HG03097 (cell line): ENCODE results near the gene CACNA1D.

ENCODE experiments used
- ATAC-seq: cut with Tn5 transposase; IDR thresholded peaks from one replicate; pipeline ENCODE4 v1.9.1; 2021; ENCODE audit not compliant: unreplicated experiment, low FRiP score

CACNA1D gene

GRCh38 chr3:53707222-53707621, 212.8 kb downstream of the CACNA1D start:
- no peak for ATAC-seq

GRCh38 chr3:53708001-53708621, 213.7 kb downstream of the CACNA1D start:
- no peak for ATAC-seq

- ATAC-seq = no peak
These were observed 214.8 kb downstream of the CACNA1D start for GRCh38 chr3:53709256-53709655.

GRCh38 chr3:53709860-53710674, 215.7 kb downstream of the CACNA1D start:
- ATAC-seq = no peak

GRCh38 chr3:53711387-53711786, 217.0 kb downstream of the CACNA1D start:
- ATAC-seq = no peak

GRCh38 chr3:53712817-53713388, 218.5 kb downstream of the CACNA1D start:
- ATAC-seq = no peak

GRCh38 chr3:53713626-53714025, 219.2 kb downstream of the CACNA1D start:
- no peak for ATAC-seq

GRCh38 chr3:53715815-53716483, 221.5 kb downstream of the CACNA1D start:
- no peak for ATAC-seq

GRCh38 chr3:53716998-53717397, 222.6 kb downstream of the CACNA1D start:
- ATAC-seq = no peak

GRCh38 chr3:53718462-53718861, 224.1 kb downstream of the CACNA1D start:
- ATAC-seq = no peak

- no peak for ATAC-seq
These were observed 225.4 kb downstream of the CACNA1D start for GRCh38 chr3:53719796-53720195.

- no peak for ATAC-seq
These were observed 227.0 kb downstream of the CACNA1D start for GRCh38 chr3:53721187-53722119.

- no peak for ATAC-seq
These were observed 230.2 kb downstream of the CACNA1D start for GRCh38 chr3:53724566-53724965.

- no peak for ATAC-seq
These were observed 231.1 kb downstream of the CACNA1D start for GRCh38 chr3:53725387-53725995.

- ATAC-seq = no peak
These were observed 232.2 kb downstream of the CACNA1D start for GRCh38 chr3:53726643-53727042.

- no peak for ATAC-seq
These were observed 234.2 kb downstream of the CACNA1D start for GRCh38 chr3:53728606-53729005.

- no peak for ATAC-seq
These were observed 234.7 kb downstream of the CACNA1D start for GRCh38 chr3:53729159-53729558.

GRCh38 chr3:53729618-53730017, 235.2 kb downstream of the CACNA1D start:
- ATAC-seq = no peak

- ATAC-seq = no peak
These were observed 236.2 kb downstream of the CACNA1D start for GRCh38 chr3:53730576-53730975.
